ENCODE data around the gene BRD1. TPM values are rescaled to one million over a fixed set of nuclear protein-coding genes. Genes with fewer than 3 reads are reported as not detected.

BRD1 gene
- 17.5 TPM for total RNA-seq
- long read RNA-seq, full-length matches to known transcripts, result 3 of 17 reads
- long read RNA-seq, partial matches to known transcripts, result 4 of 17 reads
- long read RNA-seq, other reads (novel, unspliced or antisense), result 10 of 17 reads

DNA sequence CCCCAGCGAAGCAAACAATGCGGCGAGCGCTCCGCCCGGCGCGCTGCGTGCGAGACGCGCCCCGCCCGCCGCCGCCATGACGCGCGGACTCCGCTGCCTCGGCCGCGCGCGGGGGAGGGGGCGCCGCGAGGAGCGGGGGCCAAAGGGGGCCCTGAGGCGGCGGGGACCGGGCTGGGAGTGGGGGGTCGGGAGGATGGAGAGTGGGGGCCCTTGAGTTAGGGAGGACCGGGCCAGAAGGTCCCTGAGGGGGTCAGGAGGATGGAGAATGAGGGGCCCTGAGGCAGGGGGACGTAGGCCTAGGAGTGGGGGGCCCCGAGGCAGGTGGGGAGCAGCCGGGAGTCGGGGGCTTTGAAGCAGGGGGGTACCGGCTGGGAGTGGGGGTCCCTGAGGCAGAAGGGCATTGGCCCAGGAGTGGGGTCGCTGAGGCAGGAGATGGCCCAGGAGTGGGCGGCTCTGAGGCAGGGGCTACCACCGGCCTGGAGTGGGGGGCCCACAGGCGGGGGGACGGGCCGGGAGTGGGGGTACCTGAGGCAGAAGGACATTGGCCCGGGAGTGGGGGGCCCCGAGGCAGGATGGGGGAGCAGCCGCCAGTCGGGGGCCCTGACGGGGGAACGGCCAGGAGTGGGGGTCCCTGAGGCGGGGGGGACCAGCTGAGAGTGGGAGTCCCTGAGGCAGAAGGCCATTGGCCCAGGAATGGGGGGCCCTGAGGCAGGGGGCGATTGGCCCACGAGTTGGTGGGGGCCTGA, at the start of gene BRD1:
Gene BRD1 (minus strand): TSS at position 21 of the 746 bp plus-strand sequence. CDS start 3,556 bp downstream, outside the sequence.
- DNase-seq (ENCODE audit: missing footprints) (peak; percentile 87), ATAC-seq (peak; percentile 81)
- intact Hi-C loops (cut with DNase I), result no loop called here

DNA sequence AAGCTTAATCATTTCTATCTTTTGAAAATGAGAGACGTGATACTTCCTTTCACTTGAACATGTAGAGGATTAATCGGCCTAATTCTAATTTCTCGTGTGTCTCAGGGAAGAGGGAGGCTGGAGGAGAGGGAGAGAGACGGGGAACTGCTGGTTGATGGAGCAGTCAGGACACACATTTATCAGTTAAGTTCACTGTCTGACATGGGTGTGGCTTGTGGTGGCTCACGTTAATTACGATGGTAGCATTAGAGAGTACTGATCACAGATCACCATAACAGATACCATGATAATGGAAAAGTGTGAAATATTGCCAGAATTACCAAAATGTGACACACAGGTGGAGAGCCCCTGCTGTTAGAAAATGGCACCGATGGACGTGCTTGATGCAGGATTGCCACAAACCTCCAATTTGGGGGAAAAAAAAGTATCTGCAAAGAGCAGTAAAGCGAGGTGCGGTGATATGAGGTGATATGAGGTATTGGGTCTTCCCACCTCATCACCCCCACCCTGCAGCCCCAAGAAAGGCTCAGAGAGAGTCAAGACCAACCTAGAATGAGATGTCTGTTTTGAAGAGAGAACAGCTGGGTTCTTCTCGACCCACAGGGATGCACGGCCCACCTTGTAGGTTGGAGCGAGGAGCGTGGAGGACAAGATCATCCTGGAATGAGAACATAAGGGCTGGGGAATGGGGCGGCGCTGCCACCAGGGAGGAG, 45.7 kb upstream of the BRD1 start:
- ATAC-seq (no peak), DNase-seq (ENCODE audit: missing footprints) (no peak)
- intact Hi-C loops (cut with DNase I), result no loop called here

GRCh38 chr22:49872347-49872746, 44.7 kb upstream of the BRD1 start:
- DNase-seq (ENCODE audit: missing footprints) (no peak), ATAC-seq (no peak)
- intact Hi-C loops (cut with DNase I), result no loop called here

DNA sequence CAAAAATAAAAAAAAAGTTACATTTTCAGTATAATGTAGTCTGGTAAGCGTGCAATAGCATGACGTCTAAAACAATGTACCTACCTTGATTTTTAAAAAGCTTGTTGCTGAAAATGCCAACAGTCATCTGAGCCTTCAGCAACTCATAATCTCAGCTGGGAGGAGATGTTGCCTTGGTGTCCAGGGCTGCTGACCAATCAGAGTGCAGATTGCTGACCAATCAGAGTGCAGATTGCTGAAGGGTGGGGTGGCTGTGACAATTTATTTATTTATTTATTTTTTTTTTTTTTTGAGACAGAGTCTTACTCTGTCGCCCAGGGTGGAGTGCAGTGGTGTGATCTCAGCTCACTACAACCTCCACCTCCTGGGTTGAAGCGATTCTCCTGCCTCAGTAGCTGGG, 43.8 kb upstream of the BRD1 start:
- intact Hi-C loops (cut with DNase I), result no loop called here
- DNase-seq (ENCODE audit: missing footprints), result no peak
- ATAC-seq, result no peak

GRCh38 chr22:49869845-49870712, 42.4 kb upstream of the BRD1 start:
- intact Hi-C loops (cut with DNase I), result no loop called here
- ATAC-seq (no peak), DNase-seq (ENCODE audit: missing footprints) (no peak)

DNA sequence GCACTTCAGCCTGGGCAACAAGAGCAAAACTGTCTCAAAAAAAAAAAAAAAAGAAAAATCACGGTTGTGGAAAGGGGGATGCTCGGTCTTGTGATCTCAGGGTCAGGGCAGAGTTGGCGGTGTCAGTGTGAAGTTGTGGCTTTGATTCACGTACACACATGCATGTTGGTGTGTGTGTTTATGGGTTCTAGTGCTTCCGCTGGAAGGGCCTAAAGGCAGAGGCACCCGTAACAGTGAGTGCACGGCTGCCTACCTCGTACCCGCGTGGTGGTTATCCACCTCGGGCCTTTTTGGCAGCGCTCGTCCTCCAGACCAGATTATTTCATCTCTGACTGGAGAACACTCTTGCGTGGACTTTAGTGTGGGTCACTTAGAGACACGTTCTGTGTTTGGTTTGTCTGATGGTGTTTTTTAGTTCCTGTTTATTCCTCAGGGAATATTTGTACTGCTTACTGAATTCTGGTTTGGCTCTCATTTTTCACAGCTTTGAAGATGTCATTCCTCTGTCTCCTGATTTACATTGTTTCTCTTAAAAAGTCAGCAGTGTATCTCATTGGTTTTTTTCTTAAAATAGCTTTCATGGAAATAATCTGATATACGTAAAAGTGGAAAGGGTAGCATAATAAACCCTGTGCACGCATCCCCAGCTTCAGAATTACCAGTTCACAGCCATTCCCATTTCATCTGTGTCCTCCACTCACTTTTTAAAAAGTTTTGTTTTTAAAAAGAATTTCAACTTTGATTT, 41.6 kb upstream of the BRD1 start:
- DNase-seq (ENCODE audit: missing footprints), result no peak
- intact Hi-C loops (cut with DNase I), result no loop called here
- ATAC-seq, result no peak

DNA sequence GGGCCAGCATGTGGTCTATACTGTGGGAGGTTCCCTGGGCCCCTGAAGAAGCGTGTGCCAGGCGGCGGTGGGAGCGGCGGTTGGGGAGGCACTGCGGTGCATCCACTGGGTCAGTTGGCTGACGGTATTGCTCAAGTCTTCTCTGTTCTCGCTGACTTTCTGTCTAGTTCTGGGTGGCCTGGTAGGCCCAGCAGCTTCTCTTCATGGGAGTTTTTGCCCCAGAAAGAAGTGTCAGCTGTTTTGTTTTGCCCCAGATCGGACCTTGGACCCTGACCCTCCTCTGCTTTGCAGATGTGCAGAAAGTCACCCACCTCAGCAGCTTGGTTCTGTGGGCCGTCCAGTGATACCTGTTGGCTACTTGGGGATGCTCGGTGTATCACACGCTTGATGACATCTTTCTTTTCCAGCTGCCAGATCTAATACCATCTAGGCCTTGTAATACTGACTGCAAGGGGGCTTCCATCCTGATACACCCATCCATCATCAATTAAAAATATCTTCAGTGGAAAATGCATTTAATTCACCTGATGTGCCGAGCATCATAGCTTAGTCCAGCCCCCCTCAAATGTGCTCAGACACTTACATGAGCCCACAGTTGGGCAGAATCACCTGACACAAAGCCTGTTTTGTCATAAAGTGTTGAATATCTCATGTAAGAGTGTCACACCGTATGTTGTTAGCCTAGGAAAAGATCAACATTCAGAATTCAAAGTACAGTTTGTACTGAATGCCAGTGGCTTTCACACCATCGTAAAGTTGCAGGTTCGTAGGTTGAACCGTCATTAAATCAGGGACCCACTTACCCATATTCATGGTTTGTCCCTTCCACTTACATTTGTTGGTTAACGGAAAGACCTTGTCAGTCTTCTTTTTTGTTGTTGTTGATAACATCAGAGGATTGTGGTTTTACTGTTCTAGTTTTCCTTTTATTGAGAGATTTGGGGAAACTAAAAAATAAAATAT, 39.9 kb upstream of the BRD1 start:
- intact Hi-C loops (cut with DNase I), result no loop called here
- ATAC-seq, result no peak
- DNase-seq (ENCODE audit: missing footprints), result no peak

DNA sequence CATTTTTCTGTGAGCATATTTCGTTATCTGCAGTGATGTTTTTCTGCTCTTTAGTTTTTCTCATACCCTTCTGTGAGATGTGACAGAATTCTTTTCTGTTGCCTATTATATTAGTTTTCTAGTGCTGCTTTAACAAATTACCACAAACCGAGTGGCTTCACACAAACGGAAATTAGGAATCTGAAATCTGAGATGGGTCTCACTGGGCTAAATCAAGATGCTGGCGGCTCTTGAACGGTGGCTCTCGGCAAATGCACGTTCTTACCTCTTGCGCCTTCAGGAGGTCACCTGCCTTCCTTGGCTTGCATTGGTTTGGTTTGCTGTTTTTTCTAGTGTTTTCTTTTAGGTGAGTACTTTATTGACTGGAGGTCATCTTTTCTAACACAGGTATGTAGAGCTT, 39.0 kb upstream of the BRD1 start:
- no peak for ATAC-seq
- intact Hi-C loops (cut with DNase I), result no loop called here

DNA sequence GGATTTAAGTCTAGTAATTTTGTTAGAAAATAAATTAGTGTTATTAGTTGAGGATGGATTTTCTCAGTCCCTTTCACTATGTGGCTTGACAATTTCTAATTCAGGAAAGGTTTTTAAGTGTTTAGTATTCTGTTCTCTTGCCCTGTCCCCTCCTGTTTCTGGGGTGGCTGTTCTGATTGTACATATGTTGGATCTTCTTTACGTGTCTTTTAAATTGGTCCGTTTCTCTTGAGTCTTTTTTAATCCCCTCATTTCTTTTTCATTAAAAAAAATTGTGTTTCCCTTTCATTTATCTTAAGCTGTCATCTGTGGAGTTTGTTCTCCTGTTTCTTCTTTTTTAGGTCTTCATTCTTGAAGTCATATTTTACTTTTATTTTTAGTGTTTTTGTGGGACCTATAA, 38.5 kb upstream of the BRD1 start:
- intact Hi-C loops (cut with DNase I), result no loop called here
- DNase-seq (ENCODE audit: missing footprints) (no peak), ATAC-seq (no peak)

More for the DNA sequence above, 39.0 kb upstream of the BRD1 start:
- no peak for DNase-seq (ENCODE audit: missing footprints)

DNA sequence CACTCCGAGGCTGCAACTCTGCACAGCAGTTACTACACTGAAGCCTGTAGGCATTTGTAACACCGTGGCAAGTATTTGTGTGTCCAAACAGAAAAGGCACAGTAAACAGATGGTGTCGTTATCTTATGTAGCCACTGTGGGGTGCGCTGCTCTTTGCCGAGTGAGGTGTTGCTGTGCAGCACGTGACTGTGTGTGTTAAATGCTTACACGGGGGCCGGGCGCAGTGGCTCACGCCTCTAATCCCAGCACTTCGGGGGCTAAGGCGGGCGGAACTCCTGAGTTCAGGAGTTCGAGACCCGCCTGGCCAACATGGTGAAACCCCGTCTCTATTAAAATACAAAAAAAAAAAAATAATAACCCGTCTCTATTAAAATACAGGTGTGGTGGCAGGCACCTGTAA, 37.5 kb upstream of the BRD1 start:
- ATAC-seq (no peak), DNase-seq (ENCODE audit: missing footprints) (no peak)
- intact Hi-C loops (cut with DNase I), result no loop called here

GRCh38 chr22:49863931-49864330, 36.3 kb upstream of the BRD1 start:
- intact Hi-C loops (cut with DNase I), result no loop called here
- no peak for DNase-seq (ENCODE audit: missing footprints)

GRCh38 chr22:49862496-49862776, 34.8 kb upstream of the BRD1 start:
- intact Hi-C loops (cut with DNase I), result no loop called here
- no peak for DNase-seq (ENCODE audit: missing footprints)
- no peak for ATAC-seq

More at GRCh38 chr22:49863931-49864330, 36.3 kb upstream of the BRD1 start:
- ATAC-seq, result no peak

GRCh38 chr22:49861642-49862495, 34.2 kb upstream of the BRD1 start:
- DNase-seq (ENCODE audit: missing footprints), result no peak
- ATAC-seq, result no peak
- intact Hi-C loops (cut with DNase I), result no loop called here

DNA sequence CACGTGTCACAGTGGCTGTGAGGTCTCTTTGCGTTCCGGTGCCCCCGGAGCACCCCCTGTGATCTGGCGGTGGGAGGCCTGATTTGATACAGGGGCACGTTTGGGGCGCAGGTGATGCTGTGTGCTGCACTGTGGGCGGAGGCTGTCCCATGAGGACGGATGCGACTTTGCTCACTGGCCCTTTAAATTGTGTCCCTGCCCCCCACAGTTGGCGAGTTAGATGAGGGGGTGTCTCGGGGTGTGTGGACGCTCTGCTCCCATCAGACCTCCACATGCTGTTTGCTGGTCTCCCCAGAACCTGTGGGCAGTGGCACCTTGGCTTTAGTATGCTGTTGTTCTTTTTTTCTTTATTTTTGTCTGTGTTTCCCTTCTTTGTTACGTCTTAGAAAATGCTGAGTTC, 31.2 kb upstream of the BRD1 start:
- ATAC-seq, result no peak
- DNase-seq (ENCODE audit: missing footprints), result no peak
- intact Hi-C loops (cut with DNase I), result no loop called here

DNA sequence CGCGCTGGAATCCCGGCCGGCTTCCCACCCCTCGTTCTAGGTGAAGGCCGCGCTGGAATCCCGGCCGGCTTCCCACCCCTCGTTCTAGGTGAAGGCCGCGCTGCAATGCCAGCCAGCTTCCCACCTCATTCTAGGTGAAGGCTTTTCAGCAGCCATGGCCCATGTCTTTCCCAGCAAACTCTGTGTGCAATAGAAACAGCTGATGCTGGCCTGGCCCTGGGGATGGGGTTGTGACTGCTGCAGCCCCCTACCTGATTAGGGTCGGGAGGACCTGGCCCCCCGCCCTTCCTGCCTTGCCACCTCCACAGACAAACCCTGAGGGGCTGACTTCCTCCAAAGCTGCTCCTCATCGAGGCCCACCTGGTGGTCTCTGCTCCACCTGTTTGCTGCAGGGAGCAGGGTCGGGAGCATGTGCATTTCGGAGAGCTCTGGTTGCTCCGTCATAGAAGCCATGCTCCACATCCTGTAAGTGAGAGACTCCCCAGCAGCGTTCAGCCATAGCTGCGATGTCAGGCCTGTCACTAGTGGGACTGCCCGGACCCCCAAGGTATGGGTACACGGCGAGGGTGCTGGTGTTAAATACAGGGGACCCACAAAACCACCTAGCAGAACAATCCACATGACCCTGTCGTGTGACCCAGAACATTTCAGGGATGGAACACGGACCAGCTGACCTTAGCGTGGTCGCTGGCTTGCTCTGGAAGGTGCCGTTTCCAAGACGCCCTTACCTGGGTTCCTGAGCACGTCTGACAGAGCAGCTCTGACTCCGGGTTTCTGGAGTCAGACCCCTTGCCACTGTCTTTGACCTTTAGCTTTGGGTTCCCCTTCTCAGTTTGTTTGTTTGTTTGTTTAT, 29.3 kb upstream of the BRD1 start:
- intact Hi-C loops (cut with DNase I), result no loop called here
- ATAC-seq (no peak), DNase-seq (ENCODE audit: missing footprints) (no peak)

DNA sequence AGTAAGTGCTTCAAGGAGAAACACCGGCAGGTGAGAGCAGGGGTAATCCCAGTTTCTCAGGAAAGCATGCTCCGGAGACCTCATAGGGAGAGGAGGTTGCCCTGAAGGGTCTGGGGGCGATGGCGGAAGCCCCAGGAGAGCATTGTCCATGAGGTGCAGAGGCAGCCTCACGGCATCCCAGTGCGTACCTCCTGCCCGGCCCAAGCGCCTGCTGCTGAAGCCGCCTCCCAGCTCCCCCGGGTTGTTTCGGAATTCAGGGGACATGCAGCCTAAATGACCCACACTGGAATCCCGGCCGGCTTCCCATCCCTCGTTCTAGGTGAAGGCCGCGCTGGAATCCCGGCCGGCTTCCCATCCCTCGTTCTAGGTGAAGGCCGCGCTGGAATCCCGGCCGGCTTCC, 28.7 kb upstream of the BRD1 start:
- no peak for DNase-seq (ENCODE audit: missing footprints)
- intact Hi-C loops (cut with DNase I), result no loop called here
- ATAC-seq, result no peak

Data from Right ventricle myocardium inferior (tissue), 1 donor.